H9 (cell line): ENCODE data around the gene IL10. TPM values are rescaled to one million over a fixed set of nuclear protein-coding genes. Genes with fewer than 3 reads are reported as not detected.

Source experiments
- DNase-seq: peaks from one replicate; pipeline ENCODE4 v3.0.0-alpha.2; 2017
- H2AFZ ChIP-seq: one replicate; pipeline ENCODE4 v1.6.1; 2013; ENCODE audit warnings: mild to moderate bottlenecking, low read length, control low read depth, moderate library complexity
- H2AK5ac ChIP-seq: 2 replicates; pipeline ENCODE4 v1.6.1; 2013; ENCODE audit warnings: low read length, control low read depth, mixed read lengths; ENCODE audit not compliant: insufficient read length
- H2BK120ac ChIP-seq: one replicate; pipeline ENCODE4 v1.6.1; 2013; ENCODE audit warnings: low read depth, mild to moderate bottlenecking, low read length, control low read depth, inconsistent platforms; ENCODE audit not compliant: poor library complexity, severe bottlenecking
- H2BK12ac ChIP-seq: 2 replicates; pipeline ENCODE4 v1.6.1; 2013; ENCODE audit warnings: low read length, control low read depth, mixed read lengths, low read depth; ENCODE audit not compliant: insufficient read length
- H2BK15ac ChIP-seq: 2 replicates; pipeline ENCODE4 v1.6.1; 2013; ENCODE audit warnings: low read depth, low read length, control low read depth
- H2BK20ac ChIP-seq: one replicate; pipeline ENCODE4 v1.6.1; 2013; ENCODE audit warnings: low read depth, mild to moderate bottlenecking, low read length, control low read depth, inconsistent platforms; ENCODE audit not compliant: poor library complexity, severe bottlenecking
- H2BK5ac ChIP-seq: 2 replicates; pipeline ENCODE4 v1.6.1; 2013; ENCODE audit warnings: low read length, control low read depth, mixed read lengths; ENCODE audit not compliant: insufficient read length
- H3K14ac ChIP-seq: 2 replicates; pipeline ENCODE4 v1.6.1; 2013; ENCODE audit warnings: low read length, control low read depth; ENCODE audit not compliant: insufficient read depth
- H3K18ac ChIP-seq: 2 replicates; pipeline ENCODE4 v1.6.1; 2013; ENCODE audit warnings: low read depth, mild to moderate bottlenecking, mixed read lengths, low read length, control low read depth; ENCODE audit not compliant: insufficient read length
- H3K23ac ChIP-seq: 2 replicates; pipeline ENCODE4 v1.6.1; 2013; ENCODE audit warnings: low read length, control low read depth, mixed read lengths, low read depth; ENCODE audit not compliant: insufficient read length
- H3K23me2 ChIP-seq: 2 replicates; pipeline ENCODE4 v1.6.1; 2013; ENCODE audit warnings: low read depth, mild to moderate bottlenecking, mixed read lengths, low read length, control low read depth; ENCODE audit not compliant: insufficient read length, poor library complexity, severe bottlenecking
- H3K27ac ChIP-seq: 2 replicates; pipeline ENCODE4 v1.5.1; 2013; ENCODE audit warnings: low read length, control low read depth, mixed read lengths, low read depth; ENCODE audit not compliant: insufficient read length
- H3K27me3 ChIP-seq: 2 replicates; pipeline ENCODE4 v1.6.1; 2013; ENCODE audit warnings: low read length, control low read depth, inconsistent platforms; ENCODE audit not compliant: insufficient read depth
- H3K4ac ChIP-seq: 2 replicates; pipeline ENCODE4 v1.6.1; 2013; ENCODE audit warnings: low read depth, mild to moderate bottlenecking, control low read depth, inconsistent platforms, low read length, moderate library complexity
- H3K4me1 ChIP-seq: 2 replicates; pipeline ENCODE4 v1.6.1; 2013; ENCODE audit warnings: low read length, control low read depth, inconsistent platforms; ENCODE audit not compliant: insufficient read depth
- H3K4me2 ChIP-seq: 2 replicates; pipeline ENCODE4 v1.6.1; 2013; ENCODE audit warnings: low read length, control low read depth, mixed read lengths; ENCODE audit not compliant: insufficient read length, insufficient read depth
- H3K56ac ChIP-seq: 2 replicates; pipeline ENCODE4 v1.6.1; 2013; ENCODE audit warnings: low read depth, mild to moderate bottlenecking, mixed read lengths, low read length, control low read depth; ENCODE audit not compliant: insufficient read length
- H3K79me1 ChIP-seq: 2 replicates; pipeline ENCODE4 v1.6.1; 2013; ENCODE audit warnings: low read depth, mild to moderate bottlenecking, moderate library complexity, low read length, control low read depth, inconsistent platforms; ENCODE audit not compliant: insufficient read depth, poor library complexity, severe bottlenecking
- H3K79me2 ChIP-seq: 2 replicates; pipeline ENCODE4 v1.6.1; 2013; ENCODE audit warnings: low read length, control low read depth, inconsistent platforms; ENCODE audit not compliant: insufficient read depth
- H3K9ac ChIP-seq: 2 replicates; pipeline ENCODE4 v1.6.1; 2013; ENCODE audit warnings: low read length, control low read depth, mixed read lengths; ENCODE audit not compliant: insufficient read length; ENCODE audit errors: extremely low read depth
- H3K9me3 ChIP-seq: one replicate; pipeline ENCODE4 v1.6.1; 2013; ENCODE audit warnings: low read depth, low read length, inconsistent platforms; ENCODE audit not compliant: control insufficient read depth
- H3T11ph ChIP-seq: one replicate; pipeline ENCODE4 v1.6.1; 2013; ENCODE audit warnings: mild to moderate bottlenecking, low read length, control low read depth, inconsistent platforms
- H4K20me1 ChIP-seq: one replicate; pipeline ENCODE4 v1.6.1; 2013; ENCODE audit not compliant: control insufficient read depth, insufficient read length, insufficient read depth
- H4K5ac ChIP-seq: 2 replicates; pipeline ENCODE4 v1.6.1; 2013; ENCODE audit warnings: low read depth, mild to moderate bottlenecking, mixed read lengths, low read length, control low read depth; ENCODE audit not compliant: insufficient read length
- H4K8ac ChIP-seq: replicated peaks from 2 replicates; pipeline ENCODE4 v1.6.1; 2013; ENCODE audit warnings: low read length, control low read depth, mixed read lengths, low read depth; ENCODE audit not compliant: insufficient read length
- H4K91ac ChIP-seq: 2 replicates; pipeline ENCODE4 v1.6.1; 2013; ENCODE audit warnings: low read depth, mild to moderate bottlenecking, moderate library complexity, mixed read lengths, low read length, control low read depth; ENCODE audit not compliant: insufficient read length
- H3K27ac Mint-ChIP-seq, 3 experiments: 2 replicates in 2 of 3; 3 replicates in 1 of 3; pipeline ENCODE4 v1.8.0; 2020 to 2021; ENCODE audit warnings: mixed read lengths in 3 of 3, mild to moderate bottlenecking in 1 of 3, moderate library complexity in 1 of 3
- H3K27me3 Mint-ChIP-seq: 2 replicates; pipeline ENCODE4 v1.8.0; 2021; ENCODE audit warnings: low read depth, mild to moderate bottlenecking, moderate library complexity, mixed read lengths
- H3K36me3 Mint-ChIP-seq, 3 experiments: 2 replicates in 2 of 3; 3 replicates in 1 of 3; pipeline ENCODE4 v1.8.0; 2020 to 2021; ENCODE audit warnings: low read depth in 3 of 3, mixed read lengths in 3 of 3; ENCODE audit not compliant: insufficient read depth in 1 of 3
- H3K4me1 Mint-ChIP-seq, 2 experiments: 2 replicates each; pipeline ENCODE4 v1.8.0; 2020; ENCODE audit warnings: mixed read lengths in 2 of 2
- H3K4me3 Mint-ChIP-seq, 2 experiments: 2 replicates in 1 of 2; 3 replicates in 1 of 2; pipeline ENCODE4 v1.8.0; 2020 to 2021; ENCODE audit warnings: mild to moderate bottlenecking in 2 of 2, mixed read lengths in 2 of 2, moderate library complexity in 1 of 2
- H3K9me3 Mint-ChIP-seq, 2 experiments: 2 replicates in 1 of 2; 3 replicates in 1 of 2; pipeline ENCODE4 v1.8.0; 2020; ENCODE audit warnings: mild to moderate bottlenecking in 2 of 2, mixed read lengths in 2 of 2, moderate library complexity in 1 of 2
- WGBS: extraction: QIAGEN DNeasy Blood & Tissue Kit; methylation state at CpG from one replicate; pipeline ENCODE4 v1.1.7; 2013; ENCODE audit warnings: missing lambda C conversion rate, low lambda C conversion rate, mixed read lengths; ENCODE audit not compliant: insufficient read length; ENCODE audit errors: extremely low coverage; 5-methylcytosine and 5-hydroxymethylcytosine counted together
- total RNA-seq: library from RNA; stranded (reverse); gene quantifications from 2 replicates; pipeline ENCODE4 v1.2.1, GENCODE V29; 2021
- TF ChIP-seq, protein P1 (sequence below): fragments of 200-600 bp; sonication (generic); conservative IDR thresholded peaks from 3 replicates; pipeline ENCODE4 v1.8.0; 2021; ENCODE audit warnings: antibody characterized with exemption, mild to moderate bottlenecking

The IL10 gene
- total RNA-seq, 1 experiment from 2014 or later: not detected

GRCh38 chr1:206748348-206749030 lies 23.8 kb downstream of the IL10 start:
- no peak for DNase-seq
- peak overlapping the region in 1 of 3 experiments; percentile 13; a peak in 1 of 7 replicates for H3K27ac Mint-ChIP-seq
- Histone ChIP-seq H4K5ac (no peak overlapping the region), H2AFZ (no peak overlapping the region), H2BK12ac (no peak overlapping the region), H3K27ac (no peak overlapping the region), H2BK20ac (no peak overlapping the region), H2BK120ac (no peak overlapping the region), H3K27me3 (no peaks in the 10 kb centered on the region), H2AK5ac (no peak overlapping the region), H3T11ph (no peak overlapping the region), H3K4me1 (no peaks in the 10 kb centered on the region), H3K9ac (no peak overlapping the region), H4K91ac (no peak overlapping the region), H2BK15ac (no peak overlapping the region), H3K23me2 (no peaks in the 10 kb centered on the region), H4K8ac (no peak overlapping the region), H4K20me1 (no peaks in the 10 kb centered on the region), H3K18ac (no peak overlapping the region), H3K4ac (no peak overlapping the region), H3K79me2 (no peaks in the 10 kb centered on the region), H3K4me2 (no peak overlapping the region), H3K9me3 (no peaks in the 10 kb centered on the region), H3K79me1 (no peaks in the 10 kb centered on the region), H3K56ac (no peak overlapping the region), H3K14ac (no peak overlapping the region), H3K23ac (no peak overlapping the region), H2BK5ac (no peak overlapping the region)
- peaks cover 3 to 6% of the 10 kb centered on the region in 2 experiments; a peak in 3 of 4 replicates for H3K4me1 Mint-ChIP-seq
- TF ChIP-seq, protein P1, sequence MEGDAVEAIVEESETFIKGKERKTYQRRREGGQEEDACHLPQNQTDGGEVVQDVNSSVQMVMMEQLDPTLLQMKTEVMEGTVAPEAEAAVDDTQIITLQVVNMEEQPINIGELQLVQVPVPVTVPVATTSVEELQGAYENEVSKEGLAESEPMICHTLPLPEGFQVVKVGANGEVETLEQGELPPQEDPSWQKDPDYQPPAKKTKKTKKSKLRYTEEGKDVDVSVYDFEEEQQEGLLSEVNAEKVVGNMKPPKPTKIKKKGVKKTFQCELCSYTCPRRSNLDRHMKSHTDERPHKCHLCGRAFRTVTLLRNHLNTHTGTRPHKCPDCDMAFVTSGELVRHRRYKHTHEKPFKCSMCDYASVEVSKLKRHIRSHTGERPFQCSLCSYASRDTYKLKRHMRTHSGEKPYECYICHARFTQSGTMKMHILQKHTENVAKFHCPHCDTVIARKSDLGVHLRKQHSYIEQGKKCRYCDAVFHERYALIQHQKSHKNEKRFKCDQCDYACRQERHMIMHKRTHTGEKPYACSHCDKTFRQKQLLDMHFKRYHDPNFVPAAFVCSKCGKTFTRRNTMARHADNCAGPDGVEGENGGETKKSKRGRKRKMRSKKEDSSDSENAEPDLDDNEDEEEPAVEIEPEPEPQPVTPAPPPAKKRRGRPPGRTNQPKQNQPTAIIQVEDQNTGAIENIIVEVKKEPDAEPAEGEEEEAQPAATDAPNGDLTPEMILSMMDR: no peak
- H3K27me3 Mint-ChIP-seq: peaks cover 13% of the 10 kb centered on the region
- no peak overlapping the region for H3K4me3 Mint-ChIP-seq
- no CpG with 5 or more reads among the region's 3 CpGs for WGBS
- no peaks in the 10 kb centered on the region for H3K9me3 Mint-ChIP-seq
- H3K36me3 Mint-ChIP-seq: no peaks in the 10 kb centered on the region
